H1 (cell line): Measurements from ENCODE around the gene RFXAP. TPM values are rescaled to one million over a fixed set of nuclear protein-coding genes. Genes with fewer than 3 reads are reported as not detected.

Experiments
- CTCF ChIA-PET: fragments of 300-600 bp; sonication (Branson Sonifier 250); formaldehyde crosslinking; loops from one replicate; lab custom pipeline; 2021; ENCODE audit not compliant: partially characterized antibody; lab: Charles Lee
- POLR2A ChIA-PET: fragments of 300-600 bp; sonication (Branson Sonifier 250); formaldehyde crosslinking; loops from one replicate; lab custom pipeline; 2021; ENCODE audit warnings: inconsistent platforms; ENCODE audit not compliant: partially characterized antibody; lab: Charles Lee
- DNase-seq, 2 experiments: peaks; one replicate each; pipeline versions ENCODE4 v3.0.0 to v3.0.0-alpha.2; 2010 to 2022; ENCODE audit warnings: low spot score in 2 of 2, low read depth in 1 of 2, mixed read lengths in 1 of 2
- FAIRE-seq: peaks from 2 replicates; lab custom pipeline; 2011; peaks lifted over from hg19 to GRCh38; lab: Jason Lieb, UNC
- H2AFZ ChIP-seq: 2 replicates; pipeline ENCODE4 v1.8.1; 2012; ENCODE audit warnings: low read length, inconsistent platforms
- H2AK5ac ChIP-seq: 2 replicates; pipeline ENCODE4 v1.6.1; 2013; ENCODE audit warnings: low read depth, low read length
- H2BK120ac ChIP-seq: replicated peaks from 2 replicates; pipeline ENCODE3; 2013; ENCODE audit warnings: low read depth, low read length, inconsistent platforms
- H2BK12ac ChIP-seq: 2 replicates; pipeline ENCODE4 v1.6.1; 2013; ENCODE audit warnings: low read depth, low read length
- H2BK15ac ChIP-seq: 2 replicates; pipeline ENCODE4 v1.6.1; 2013; ENCODE audit warnings: low read length
- H2BK20ac ChIP-seq: 2 replicates; pipeline ENCODE4 v1.6.1; 2013; ENCODE audit warnings: low read length
- H2BK5ac ChIP-seq: 2 replicates; pipeline ENCODE4 v1.6.1; 2013; ENCODE audit warnings: low read depth, low read length
- H3K14ac ChIP-seq: 2 replicates; pipeline ENCODE4 v1.6.1; 2013; ENCODE audit warnings: inconsistent platforms; ENCODE audit not compliant: insufficient read length
- H3K18ac ChIP-seq: 2 replicates; pipeline ENCODE4 v1.6.1; 2013; ENCODE audit warnings: low read length; ENCODE audit errors: extremely low read depth
- H3K23ac ChIP-seq: 2 replicates; pipeline ENCODE4 v1.6.1; 2013; ENCODE audit warnings: inconsistent platforms; ENCODE audit not compliant: insufficient read length
- H3K23me2 ChIP-seq: 2 replicates; pipeline ENCODE4 v1.6.1; 2013; ENCODE audit warnings: low read depth, low read length
- H3K27ac ChIP-seq: 2 replicates; pipeline ENCODE4 v1.6.1; 2011; ENCODE audit warnings: low read depth, low read length, inconsistent platforms
- H3K27me3 ChIP-seq, 4 experiments: replicated peaks in 1 of 4; 1 replicate in 1 of 4; 2 replicates in 3 of 4; pipeline versions ENCODE4 v1.6.1 to v1.8.1; 2011 to 2013; ENCODE audit warnings: low read length in 3 of 4, mild to moderate bottlenecking in 3 of 4, inconsistent platforms in 2 of 4, mixed read lengths in 2 of 4, moderate library complexity in 1 of 4; ENCODE audit not compliant: control insufficient read depth in 3 of 4, insufficient read depth in 3 of 4; ENCODE audit errors: extremely low read depth in 1 of 4
- H3K36me3 ChIP-seq, 4 experiments: 2 replicates each; pipeline versions ENCODE4 v1.6.1 to v1.8.1; 2011 to 2013; ENCODE audit warnings: mild to moderate bottlenecking in 4 of 4, low read length in 3 of 4, moderate library complexity in 2 of 4, control low read depth in 1 of 4, inconsistent platforms in 1 of 4; ENCODE audit not compliant: insufficient read depth in 4 of 4, control insufficient read depth in 2 of 4
- H3K4ac ChIP-seq: replicated peaks from 2 replicates; pipeline ENCODE3; 2013; ENCODE audit warnings: low read length, low read depth, mixed read lengths, inconsistent platforms; ENCODE audit not compliant: insufficient read length
- H3K4me1 ChIP-seq, 4 experiments: replicated peaks in 1 of 4; 1 replicate in 1 of 4; 2 replicates in 3 of 4; pipeline versions ENCODE4 v1.6.1 to v1.8.1; 2011 to 2013; ENCODE audit warnings: low read length in 3 of 4, inconsistent platforms in 2 of 4, mixed read lengths in 1 of 4; ENCODE audit not compliant: insufficient read depth in 4 of 4, control insufficient read depth in 3 of 4
- H3K4me2 ChIP-seq, 2 experiments: 2 replicates each; pipeline versions ENCODE4 v1.6.1 to v1.8.1; 2011 to 2013; ENCODE audit warnings: low read depth in 2 of 2, low read length in 2 of 2, control low read depth in 1 of 2, inconsistent platforms in 1 of 2, mild to moderate bottlenecking in 1 of 2; ENCODE audit not compliant: insufficient read depth in 1 of 2
- H3K4me3 ChIP-seq, 4 experiments: fragments of 200-600, 300-600 bp in 1 of 4; sonication (generic), shearing (Covaris generic), sonication (Bioruptor Twin) in 1 of 4; 2 replicates each; pipeline versions ENCODE4 v1.5.1 to v1.8.1; 2011 to 2016; ENCODE audit warnings: low read length in 4 of 4, low read depth in 3 of 4, control low read depth in 2 of 4, inconsistent platforms in 2 of 4, mild to moderate bottlenecking in 2 of 4, mixed read lengths in 1 of 4, moderate library complexity in 1 of 4; ENCODE audit not compliant: insufficient read depth in 2 of 4; ENCODE audit errors: extremely low read depth in 1 of 4
- H3K56ac ChIP-seq: replicated peaks from 2 replicates; pipeline ENCODE3; 2013; ENCODE audit warnings: low read depth, mild to moderate bottlenecking, mixed read lengths, low read length, inconsistent platforms; ENCODE audit not compliant: insufficient read length
- H3K79me1 ChIP-seq: 2 replicates; pipeline ENCODE4 v1.6.1; 2013; ENCODE audit warnings: low read depth, low read length, control low read depth
- H3K79me2 ChIP-seq, 2 experiments: 2 replicates each; pipeline versions ENCODE4 v1.6.1 to v1.8.1; 2012 to 2013; ENCODE audit warnings: low read length in 2 of 2, mild to moderate bottlenecking in 2 of 2, inconsistent platforms in 1 of 2; ENCODE audit not compliant: insufficient read depth in 2 of 2, control insufficient read depth in 1 of 2
- H3K9ac ChIP-seq, 4 experiments: replicated peaks in 1 of 4; 1 replicate in 1 of 4; 2 replicates in 3 of 4; pipeline versions ENCODE4 v1.6.1 to v1.8.1; 2011 to 2013; ENCODE audit warnings: low read depth in 3 of 4, low read length in 3 of 4, control low read depth in 2 of 4, mild to moderate bottlenecking in 2 of 4, moderate library complexity in 2 of 4, inconsistent platforms in 1 of 4; ENCODE audit errors: extremely low read depth in 1 of 4
- H3K9me3 ChIP-seq, 2 experiments: 2 replicates each; pipeline versions ENCODE4 v1.6.1 to v1.8.1; 2012 to 2013; ENCODE audit warnings: mild to moderate bottlenecking in 2 of 2, moderate library complexity in 2 of 2, control low read depth in 1 of 2, inconsistent platforms in 1 of 2, low read depth in 1 of 2, low read length in 1 of 2, mixed read lengths in 1 of 2; ENCODE audit not compliant: insufficient read depth in 2 of 2
- H4K20me1 ChIP-seq, 2 experiments: replicated peaks in 1 of 2; 2 replicates each; pipeline versions ENCODE3 to v1.8.1; 2011 to 2013; ENCODE audit warnings: inconsistent platforms in 2 of 2, low read length in 2 of 2, mild to moderate bottlenecking in 1 of 2; ENCODE audit not compliant: insufficient read depth in 2 of 2, control insufficient read depth in 1 of 2
- H4K5ac ChIP-seq: 2 replicates; pipeline ENCODE4 v1.6.1; 2013; ENCODE audit warnings: low read length, low read depth, mixed read lengths, inconsistent platforms; ENCODE audit not compliant: insufficient read length
- H4K8ac ChIP-seq: 2 replicates; pipeline ENCODE4 v1.8.0; 2013; ENCODE audit warnings: mild to moderate bottlenecking, moderate library complexity, low read length, inconsistent platforms; ENCODE audit not compliant: insufficient read depth; ENCODE audit errors: extremely low read depth
- H4K91ac ChIP-seq: replicated peaks from 2 replicates; pipeline ENCODE3; 2013; ENCODE audit warnings: low read length, mixed read lengths, inconsistent platforms; ENCODE audit not compliant: insufficient read length
- TAF1 ChIP-seq: IDR thresholded peaks from 2 replicates; pipeline ENCODE4 v1.6.1; 2011; ENCODE audit warnings: mild to moderate bottlenecking, low read depth, low read length
- WGBS, 2 experiments: shearing (Covaris generic) in 1 of 2; methylation state at CpG; one replicate each; pipeline versions ENCODE4 v1.1.6 to v1.1.7; 2013 to 2015; ENCODE audit warnings: low lambda C conversion rate in 2 of 2, mixed read lengths in 2 of 2, inconsistent platforms in 1 of 2, low coverage in 1 of 2, missing lambda C conversion rate in 1 of 2; ENCODE audit not compliant: insufficient replicate concordance in 2 of 2, insufficient coverage in 1 of 2, insufficient read length in 1 of 2; ENCODE audit errors: extremely low coverage in 1 of 2, missing lambda C conversion rate in 1 of 2; 5-methylcytosine and 5-hydroxymethylcytosine counted together
- polyA plus RNA-seq, 7 experiments: library from polyadenylated mRNA; depleted of rRNA in 3 of 7; stranded (reverse) in 5 of 7; unstranded in 2 of 7; fragments of >200 nt in 5 of 7; fragments of 200-250 nt in 2 of 7; gene quantifications; 1 replicate in 5 of 7; 2 replicates in 1 of 7; 4 replicates in 1 of 7; pipeline versions ENCODE4 v1.2.1 to v1.2.3, GENCODE V29; 2011 to 2013; ENCODE audit warnings: missing spikeins in 2 of 7, mixed read lengths in 2 of 7
- total RNA-seq: library from RNA; stranded (reverse); fragmentation: NEBNext Ultra II Directional; extraction: Animal tissue kit (Norgen Biotek cat#: 25700); gene quantifications from 2 replicates; pipeline ENCODE4 v1.2.1, GENCODE V29; 2021
- TF ChIP-seq, protein P1 (sequence below): IDR thresholded peaks from 2 replicates; pipeline ENCODE4 v1.6.1; 2011; ENCODE audit warnings: low read length, improper control_type of control experiment

The RFXAP gene
- total and polyA plus RNA-seq, 2 of the 8 experiments (the other 6 are each of a cell fraction or from before 2014, with no cell fraction given): 5.2 to 11.5 TPM

GRCh38 chr13:36801035-36801434, 18.0 kb upstream of the RFXAP start:
- Histone ChIP-seq H3K4me1 (peaks cover 0 to 6% (median 2%) of the 10 kb centered on the region in 4 experiments; a peak in 3 of 7 replicates), H3K79me1 (no peaks in the 10 kb centered on the region), H3K18ac (no peak overlapping the region), H3K27me3 (peaks cover 0 to 1% (median 0%) of the 10 kb centered on the region in 4 experiments; a peak in 1 of 7 replicates), H3K4ac (no peak overlapping the region), H3K56ac (no peak overlapping the region), H3K14ac (no peak overlapping the region), H4K8ac (no peak overlapping the region), H2BK5ac (no peak overlapping the region), H2AK5ac (no peak overlapping the region), H3K9ac (no peak overlapping the region), H2BK120ac (no peak overlapping the region), H3K79me2 (no peaks in the 10 kb centered on the region), H3K4me2 (no peak overlapping the region), H2BK15ac (no peak overlapping the region), H3K36me3 (no peaks in the 10 kb centered on the region), H4K5ac (no peak overlapping the region), H2BK12ac (no peak overlapping the region), H3K27ac (no peak overlapping the region), H3K23me2 (no peaks in the 10 kb centered on the region), H4K91ac (no peak overlapping the region), H3K23ac (no peak overlapping the region), H2BK20ac (no peak overlapping the region), H3K4me3 (no peak overlapping the region), H4K20me1 (no peaks in the 10 kb centered on the region), H2AFZ (no peak overlapping the region), H3K9me3 (no peaks in the 10 kb centered on the region)
- CTCF ChIA-PET: interaction anchor here (1.1 kb wide), 1 partner anchor 12 kb away, joined by 3 read pairs; no protein-coding TSS in a partner anchor
- TF ChIP-seq TAF1: no peak
- TF ChIP-seq, protein P1, sequence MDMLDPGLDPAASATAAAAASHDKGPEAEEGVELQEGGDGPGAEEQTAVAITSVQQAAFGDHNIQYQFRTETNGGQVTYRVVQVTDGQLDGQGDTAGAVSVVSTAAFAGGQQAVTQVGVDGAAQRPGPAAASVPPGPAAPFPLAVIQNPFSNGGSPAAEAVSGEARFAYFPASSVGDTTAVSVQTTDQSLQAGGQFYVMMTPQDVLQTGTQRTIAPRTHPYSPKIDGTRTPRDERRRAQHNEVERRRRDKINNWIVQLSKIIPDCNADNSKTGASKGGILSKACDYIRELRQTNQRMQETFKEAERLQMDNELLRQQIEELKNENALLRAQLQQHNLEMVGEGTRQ: no peak
- 48% methylated on average over 2 of the region's 3 CpGs; no CpG with 5 or more reads in 1 of the 2 experiments for WGBS, 2 experiments
- FAIRE-seq (no peak), DNase-seq (no peak)
- POLR2A ChIA-PET: no interaction called here
